Activated naive CD8-positive, alpha-beta T cell treated with anti-CD3 and anti-CD28 coated beads, Interleukin-2, amount 50 U/mL, for 24 hours (primary cell): ENCODE data around the gene IGF2BP3.
A peak's percentile ranks its signal among the peaks of the same experiment; 100 is the strongest.

ENCODE experiments used
- ATAC-seq: fragments of 150-1000 bp; cut with Tn5 transposase; one replicate; pipeline ENCODE4 v1.10.0; 2021
- DNase-seq: peaks from one replicate; pipeline ENCODE4 v3.0.0; 2021
- H3K27ac Mint-ChIP-seq: one replicate; pipeline ENCODE4 v1.8.0; 2021; ENCODE audit warnings: mild to moderate bottlenecking, mixed read lengths
- H3K27me3 Mint-ChIP-seq: one replicate; pipeline ENCODE4 v1.8.0; 2021; ENCODE audit warnings: mixed read lengths
- H3K36me3 Mint-ChIP-seq: one replicate; pipeline ENCODE4 v1.8.0; 2021; ENCODE audit warnings: low read depth, mixed read lengths
- H3K4me1 Mint-ChIP-seq: one replicate; pipeline ENCODE4 v1.8.0; 2021; ENCODE audit warnings: mixed read lengths
- H3K4me3 Mint-ChIP-seq: one replicate; pipeline ENCODE4 v1.8.0; 2021; ENCODE audit warnings: mild to moderate bottlenecking, moderate library complexity, mixed read lengths
- H3K9me3 Mint-ChIP-seq: one replicate; pipeline ENCODE4 v1.8.0; 2021; ENCODE audit warnings: mixed read lengths

The IGF2BP3 gene

DNA sequence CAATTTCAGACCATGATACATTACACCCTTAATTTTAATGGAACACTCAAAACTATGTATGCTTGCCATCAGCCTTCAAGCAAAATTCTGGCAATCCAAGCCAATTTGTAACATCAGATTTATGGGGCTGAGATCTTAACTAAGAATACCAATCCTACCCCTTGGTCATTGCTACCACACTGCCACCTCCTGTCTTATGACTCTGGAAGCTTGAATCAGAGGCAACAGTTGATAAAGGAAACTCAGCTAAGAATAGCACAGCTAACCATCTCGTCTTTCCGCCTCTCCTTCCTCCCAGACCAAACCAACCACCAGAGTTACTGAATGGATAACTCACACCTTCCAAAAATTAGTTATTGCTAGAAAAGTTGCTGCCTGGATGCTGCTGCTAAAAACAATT, 7.4 kb downstream of the IGF2BP3 start:
- Mint-ChIP-seq H3K4me3 (no peak overlapping the region), H3K36me3 (no peaks in the 10 kb centered on the region), H3K4me1 (peaks cover 8% of the 10 kb centered on the region), H3K9me3 (no peaks in the 10 kb centered on the region), H3K27ac (no peak overlapping the region), H3K27me3 (peaks cover 79% of the 10 kb centered on the region)
- DNase-seq (no peak), ATAC-seq (peak; percentile 49)

- H3K4me3 Mint-ChIP-seq: no peak overlapping the region
- DNase-seq (no peak), ATAC-seq (no peak)
- H3K36me3 Mint-ChIP-seq: no peaks in the 10 kb centered on the region
- no peak overlapping the region for H3K27ac Mint-ChIP-seq
- H3K4me1 Mint-ChIP-seq: peaks cover 1% of the 10 kb centered on the region
- H3K27me3 Mint-ChIP-seq: peaks cover 61% of the 10 kb centered on the region
- no peaks in the 10 kb centered on the region for H3K9me3 Mint-ChIP-seq
Measured at GRCh38 chr7:23458044-23458443, 12.2 kb downstream of the IGF2BP3 start.

DNA sequence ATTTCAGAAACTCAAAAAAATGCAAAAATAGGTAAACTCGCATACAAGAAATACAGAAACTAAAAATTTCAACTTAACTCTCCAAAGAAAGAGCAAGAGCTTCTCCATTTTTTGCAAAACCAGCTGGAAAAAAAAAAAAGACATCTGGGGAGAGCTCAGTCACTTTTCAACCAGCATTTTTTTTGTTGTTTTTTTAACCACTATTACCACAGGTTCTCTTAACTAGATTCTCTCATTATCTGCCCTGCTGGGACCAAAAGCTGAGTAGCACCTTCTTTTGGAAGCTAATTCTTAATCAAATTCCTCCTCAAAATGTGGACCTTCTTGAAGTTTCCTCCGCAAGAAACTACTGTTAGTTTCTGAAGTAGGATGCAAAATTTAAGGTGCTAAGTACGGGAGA, 14.2 kb downstream of the IGF2BP3 start:
- Mint-ChIP-seq H3K36me3 (no peaks in the 10 kb centered on the region), H3K9me3 (no peaks in the 10 kb centered on the region), H3K4me3 (no peak overlapping the region), H3K4me1 (no peaks in the 10 kb centered on the region), H3K27ac (no peak overlapping the region), H3K27me3 (peaks cover 51% of the 10 kb centered on the region)
- DNase-seq (no peak), ATAC-seq (no peak)

DNA sequence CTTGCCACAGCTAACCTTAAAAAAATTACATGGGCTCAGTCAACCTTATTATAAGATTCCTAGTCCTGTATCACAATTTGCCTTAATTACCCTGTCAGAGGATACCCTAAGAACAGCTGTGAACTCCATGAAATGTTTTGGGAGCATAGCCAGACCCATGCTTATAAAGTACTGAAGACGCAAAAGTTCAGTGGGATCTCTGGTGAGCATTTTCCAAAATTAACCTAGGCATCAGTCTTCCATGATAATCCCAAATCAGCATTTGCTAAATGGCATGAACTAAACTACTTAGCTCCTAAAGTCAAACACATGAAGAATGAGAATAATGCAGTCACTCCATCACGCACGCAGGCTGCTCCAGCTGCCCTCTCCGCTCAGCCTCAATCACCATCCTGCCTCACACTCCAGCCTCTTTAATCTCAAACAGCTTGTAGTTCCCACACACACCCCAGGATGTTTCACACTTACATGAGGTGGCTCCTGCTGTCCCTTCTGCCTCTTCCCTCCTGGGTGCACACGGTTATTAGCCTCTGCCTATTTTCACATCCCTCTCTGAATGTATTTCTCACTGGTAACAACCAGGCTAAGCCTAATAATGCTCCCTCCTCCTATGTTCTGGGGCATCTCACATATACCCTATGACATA, 15.3 kb downstream of the IGF2BP3 start:
- DNase-seq (no peak), ATAC-seq (no peak)
- no peak overlapping the region for H3K4me3 Mint-ChIP-seq
- H3K27me3 Mint-ChIP-seq: peaks cover 46% of the 10 kb centered on the region
- no peaks in the 10 kb centered on the region for H3K4me1 Mint-ChIP-seq
- H3K27ac Mint-ChIP-seq: no peak overlapping the region
- H3K36me3 Mint-ChIP-seq: no peaks in the 10 kb centered on the region
- H3K9me3 Mint-ChIP-seq: no peaks in the 10 kb centered on the region

DNA sequence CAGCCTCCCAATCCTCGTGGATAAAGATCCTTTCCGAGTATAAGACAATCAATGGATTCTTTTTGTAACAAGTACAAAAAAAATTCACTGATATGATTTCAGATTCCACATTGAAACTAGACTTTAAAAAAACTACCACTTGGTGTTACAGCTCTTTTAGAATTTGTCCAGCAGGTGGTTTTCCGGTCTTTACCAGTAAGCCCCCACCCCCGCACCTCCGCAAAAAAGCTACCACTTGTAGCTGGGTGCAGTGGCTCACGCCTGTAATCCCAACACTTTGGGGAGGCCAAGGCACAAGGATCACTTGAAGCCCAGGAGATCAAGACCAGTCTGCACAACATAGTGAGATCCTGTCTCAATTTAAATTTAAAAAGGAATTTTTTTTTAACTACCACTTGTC, 19.8 kb downstream of the IGF2BP3 start:
- Mint-ChIP-seq H3K9me3 (no peaks in the 10 kb centered on the region), H3K4me3 (no peak overlapping the region), H3K27me3 (peaks cover 36% of the 10 kb centered on the region), H3K36me3 (no peaks in the 10 kb centered on the region), H3K4me1 (peaks cover under 1% of the 10 kb centered on the region), H3K27ac (no peak overlapping the region)
- ATAC-seq: no peak
- no peak for DNase-seq

- ATAC-seq (no peak), DNase-seq (no peak)
- Mint-ChIP-seq H3K4me1 (peaks cover 3% of the 10 kb centered on the region), H3K4me3 (no peak overlapping the region), H3K27me3 (peaks cover 31% of the 10 kb centered on the region), H3K27ac (no peak overlapping the region), H3K36me3 (no peaks in the 10 kb centered on the region), H3K9me3 (no peaks in the 10 kb centered on the region)
Measured at GRCh38 chr7:23449941-23450340, 20.4 kb downstream of the IGF2BP3 start.

- no peak for ATAC-seq
- Mint-ChIP-seq H3K27ac (no peak overlapping the region), H3K27me3 (peaks cover 17% of the 10 kb centered on the region), H3K4me3 (no peak overlapping the region), H3K36me3 (no peaks in the 10 kb centered on the region), H3K4me1 (peaks cover 3% of the 10 kb centered on the region), H3K9me3 (no peaks in the 10 kb centered on the region)
- no peak for DNase-seq
Measured at GRCh38 chr7:23445326-23445725, 25.0 kb downstream of the IGF2BP3 start.

- DNase-seq: no peak
- no peaks in the 10 kb centered on the region for H3K36me3 Mint-ChIP-seq
- no peak overlapping the region for H3K4me3 Mint-ChIP-seq
- ATAC-seq: no peak
- H3K27ac Mint-ChIP-seq: no peak overlapping the region
- H3K4me1 Mint-ChIP-seq: peaks cover 3% of the 10 kb centered on the region
- H3K9me3 Mint-ChIP-seq: no peaks in the 10 kb centered on the region
- H3K27me3 Mint-ChIP-seq: peaks cover 12% of the 10 kb centered on the region
Measured at GRCh38 chr7:23443974-23444373, 26.3 kb downstream of the IGF2BP3 start.

DNA sequence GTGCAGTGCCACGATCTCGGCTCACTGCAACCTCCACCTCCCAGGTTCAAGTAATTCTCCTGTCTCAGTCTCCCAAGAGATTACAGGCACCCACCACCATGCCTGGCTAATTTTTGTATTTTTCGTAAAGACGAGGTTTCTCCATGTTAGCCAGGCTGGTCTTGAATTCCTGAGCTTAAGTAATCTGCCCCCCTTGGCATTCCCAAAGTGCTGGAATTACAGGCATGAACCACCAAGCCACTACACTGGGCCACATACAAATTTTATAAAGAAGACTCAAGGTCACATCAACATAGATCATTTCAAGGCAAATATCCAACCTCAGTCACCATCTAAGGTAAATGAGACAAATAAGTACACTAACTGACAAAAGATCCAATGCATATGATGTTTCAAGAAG, 32.1 kb downstream of the IGF2BP3 start:
- ATAC-seq (no peak), DNase-seq (no peak)
- Mint-ChIP-seq H3K4me3 (no peak overlapping the region), H3K36me3 (no peaks in the 10 kb centered on the region), H3K9me3 (no peaks in the 10 kb centered on the region), H3K27ac (no peak overlapping the region), H3K4me1 (no peaks in the 10 kb centered on the region), H3K27me3 (peaks cover 18% of the 10 kb centered on the region)

GRCh38 chr7:23434147-23434917, 36.0 kb downstream of the IGF2BP3 start:
- no peak overlapping the region for H3K27ac Mint-ChIP-seq
- no peak for DNase-seq
- peaks cover 2% of the 10 kb centered on the region for H3K4me1 Mint-ChIP-seq

DNA sequence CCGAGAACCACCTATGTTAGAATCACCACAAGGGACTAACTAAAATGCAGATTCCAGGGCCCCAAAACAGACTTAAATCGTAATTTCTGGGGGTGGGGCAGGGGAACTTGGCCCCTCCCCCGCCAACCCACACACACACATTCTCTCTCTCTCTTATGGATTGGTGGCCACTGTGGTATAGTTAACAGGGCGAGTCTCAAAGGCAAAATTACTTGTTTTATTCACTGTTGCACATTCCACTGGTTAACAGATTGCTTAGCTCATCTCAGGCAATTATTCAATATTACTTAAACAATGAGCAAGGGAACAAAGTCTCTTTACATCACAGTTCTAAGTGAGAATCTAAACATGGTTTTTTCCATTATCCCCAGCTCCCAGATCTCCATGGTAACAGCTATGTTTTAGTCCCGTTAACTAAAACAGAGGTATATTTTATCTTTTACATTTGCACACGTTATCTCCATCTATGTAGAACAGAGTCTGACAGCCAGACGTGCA, 38.5 kb downstream of the IGF2BP3 start:
- ATAC-seq (no peak), DNase-seq (no peak)
- no peaks in the 10 kb centered on the region for H3K9me3 Mint-ChIP-seq
- no peak overlapping the region for H3K27ac Mint-ChIP-seq
- H3K36me3 Mint-ChIP-seq: no peaks in the 10 kb centered on the region
- H3K4me3 Mint-ChIP-seq: no peak overlapping the region
- H3K4me1 Mint-ChIP-seq: peaks cover 4% of the 10 kb centered on the region
- peaks cover 33% of the 10 kb centered on the region for H3K27me3 Mint-ChIP-seq

More at GRCh38 chr7:23434147-23434917, 36.0 kb downstream of the IGF2BP3 start:
- Mint-ChIP-seq H3K27me3 (peaks cover 37% of the 10 kb centered on the region), H3K36me3 (no peaks in the 10 kb centered on the region), H3K4me3 (no peak overlapping the region), H3K9me3 (no peaks in the 10 kb centered on the region)
- ATAC-seq: no peak

DNA sequence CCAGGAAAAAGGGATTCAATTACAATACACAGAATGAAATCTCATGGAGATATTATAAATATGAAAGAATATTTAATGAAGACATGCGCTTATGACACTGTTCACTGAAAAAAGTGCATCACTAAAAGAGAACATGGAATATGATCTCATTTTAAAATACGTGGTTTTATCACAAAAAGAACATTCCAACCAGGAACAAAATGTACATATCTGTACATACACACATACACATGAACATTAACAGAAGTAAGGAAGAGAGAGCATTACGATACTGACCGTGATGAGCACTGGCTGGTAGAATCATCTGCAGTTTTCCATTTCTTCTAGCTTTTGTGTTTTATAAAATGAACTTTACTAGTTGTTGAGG, 39.4 kb downstream of the IGF2BP3 start:
- H3K4me1 Mint-ChIP-seq: peaks cover 5% of the 10 kb centered on the region
- peaks cover 33% of the 10 kb centered on the region for H3K27me3 Mint-ChIP-seq
- no peak overlapping the region for H3K4me3 Mint-ChIP-seq
- H3K27ac Mint-ChIP-seq: no peak overlapping the region
- DNase-seq (no peak), ATAC-seq (no peak)
- H3K9me3 Mint-ChIP-seq: no peaks in the 10 kb centered on the region
- H3K36me3 Mint-ChIP-seq: no peaks in the 10 kb centered on the region

DNA sequence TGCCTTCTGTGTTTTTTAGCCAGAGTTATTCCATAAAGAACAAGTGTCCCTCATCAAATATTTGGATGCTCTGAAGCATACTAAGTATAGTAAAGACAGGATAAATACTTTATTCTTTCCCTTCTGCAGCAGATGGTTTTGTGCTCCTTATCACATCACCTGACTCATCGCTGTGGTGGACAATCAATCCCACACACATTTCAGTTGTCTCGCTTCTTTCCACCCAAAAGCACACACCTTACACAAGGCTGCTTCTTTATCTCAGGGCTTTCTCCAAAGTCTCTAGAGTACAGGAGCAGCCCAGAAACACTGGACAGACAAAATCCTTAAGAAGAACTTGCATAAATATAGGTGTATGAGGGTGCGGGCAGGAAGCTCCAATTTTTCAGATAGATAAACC, 43.4 kb downstream of the IGF2BP3 start:
- Mint-ChIP-seq H3K9me3 (no peaks in the 10 kb centered on the region), H3K27ac (no peak overlapping the region), H3K27me3 (peaks cover 31% of the 10 kb centered on the region), H3K4me3 (no peak overlapping the region), H3K36me3 (no peaks in the 10 kb centered on the region), H3K4me1 (peaks cover 5% of the 10 kb centered on the region)
- peak; percentile 68 for ATAC-seq
- no peak for DNase-seq

DNA sequence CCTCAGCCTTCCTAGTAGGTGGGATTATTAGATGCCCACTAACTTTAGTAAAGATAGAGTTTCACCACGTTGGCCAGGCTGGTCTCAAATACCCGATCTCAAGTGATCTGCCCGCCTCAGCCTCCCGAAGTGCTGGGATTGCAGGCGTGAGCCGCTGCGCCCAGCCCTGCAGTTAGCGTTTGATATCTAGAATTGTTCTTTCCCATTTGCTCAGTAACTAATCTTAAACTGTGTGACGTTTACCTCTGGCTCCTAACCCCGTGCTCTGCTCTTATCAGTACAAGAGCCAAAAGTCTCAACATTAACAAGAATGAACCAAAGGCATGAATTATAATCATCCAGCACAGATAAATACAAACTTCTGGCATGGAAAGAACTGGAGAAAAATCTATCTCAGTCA, 47.4 kb downstream of the IGF2BP3 start:
- no peaks in the 10 kb centered on the region for H3K36me3 Mint-ChIP-seq
- H3K9me3 Mint-ChIP-seq: no peaks in the 10 kb centered on the region
- no peak overlapping the region for H3K27ac Mint-ChIP-seq
- peaks cover 11% of the 10 kb centered on the region for H3K4me1 Mint-ChIP-seq
- no peak for DNase-seq
- H3K27me3 Mint-ChIP-seq: peaks cover 8% of the 10 kb centered on the region
- no peak overlapping the region for H3K4me3 Mint-ChIP-seq
- ATAC-seq: no peak

- H3K36me3 Mint-ChIP-seq: no peaks in the 10 kb centered on the region
- H3K27ac Mint-ChIP-seq: no peak overlapping the region
- DNase-seq (no peak), ATAC-seq (no peak)
- H3K4me1 Mint-ChIP-seq: peaks cover 15% of the 10 kb centered on the region
- no peak overlapping the region for H3K4me3 Mint-ChIP-seq
- no peaks in the 10 kb centered on the region for H3K9me3 Mint-ChIP-seq
- H3K27me3 Mint-ChIP-seq: peaks cover 8% of the 10 kb centered on the region
Measured at GRCh38 chr7:23422384-23422783, 47.9 kb downstream of the IGF2BP3 start.
